Tibial nerve (tissue), 4 donors: ENCODE measurements around the gene RNF212B. TPM values are rescaled to one million over a fixed set of nuclear protein-coding genes. Genes with fewer than 3 reads are reported as not detected.
"Not testable (repeated sequence)": the region's sequence is repeated elsewhere in the genome, so short reads cannot be mapped to it uniquely, and the experiment has no call there.

Experiments used
- DNase-seq, 2 donors: peaks; one replicate each; pipeline ENCODE4 v3.0.0-alpha.2; 2019; ENCODE audit warnings: low spot score in 2 of 2
- H3K27ac ChIP-seq, 4 donors: fragments of 200-600 bp; sonication (generic) in 3 of 4; one replicate each; pipeline ENCODE4 v1.5.1; 2017 to 2019; ENCODE audit warnings: mild to moderate bottlenecking in 1 of 4
- H3K27me3 ChIP-seq, 2 donors: fragments of 200-600 bp; sonication (generic) in 1 of 2; one replicate each; pipeline versions ENCODE4 v1.5.1 to v1.6.0; 2017 to 2019
- H3K36me3 ChIP-seq, 3 donors: fragments of 200-600 bp; sonication (generic); one replicate each; pipeline ENCODE4 v1.5.1; 2018 to 2019
- H3K4me1 ChIP-seq, 4 donors: fragments of 200-600 bp; sonication (generic) in 3 of 4; one replicate each; pipeline ENCODE4 v1.5.1; 2017 to 2019
- H3K4me3 ChIP-seq, 4 donors: fragments of 200-600 bp; sonication (generic) in 3 of 4; one replicate each; pipeline ENCODE4 v1.5.1; 2017 to 2019; ENCODE audit warnings: mild to moderate bottlenecking in 1 of 4, moderate library complexity in 1 of 4
- H3K9me3 ChIP-seq, 4 donors: fragments of 200-600 bp; sonication (generic) in 3 of 4; one replicate each; pipeline ENCODE4 v1.5.1; 2017 to 2019
- EP300 ChIP-seq, 2 donors: sonication (generic); formaldehyde crosslinking; IDR thresholded peaks; one replicate each; pipeline ENCODE4 v1.6.1; 2017; ENCODE audit warnings: antibody characterized with exemption in 2 of 2, mild to moderate bottlenecking in 1 of 2
- POLR2A ChIP-seq, 2 donors: fragments of 450-650 bp; IDR thresholded peaks; one replicate each; pipeline ENCODE4 v1.6.1; 2017; ENCODE audit warnings: antibody characterized with exemption in 2 of 2, mild to moderate bottlenecking in 2 of 2, moderate library complexity in 2 of 2
- WGBS, 2 donors: methylation state at CpG; one replicate each; pipeline ENCODE4 v1.1.5; 2018; 5-methylcytosine and 5-hydroxymethylcytosine counted together
- total RNA-seq, 4 donors: library from RNA; depleted of rRNA; stranded (reverse); fragments of >200 nt; gene quantifications; one replicate each; pipeline ENCODE4 v1.1.0, GENCODE V29; 2016
- TF ChIP-seq, protein P1 (sequence below), 5 experiments: fragments of 200-600 bp in 3 of 5; fragments of 450-650 bp in 2 of 5; sonication (generic) in 3 of 5; IDR thresholded peaks; one replicate each; pipeline ENCODE4 v1.5.1; 2016 to 2019; ENCODE audit warnings: antibody characterized with exemption in 5 of 5, mild to moderate bottlenecking in 3 of 5, moderate library complexity in 2 of 5

Gene RNF212B
- total RNA-seq, 4 donors from 2014 or later = not detected

DNA sequence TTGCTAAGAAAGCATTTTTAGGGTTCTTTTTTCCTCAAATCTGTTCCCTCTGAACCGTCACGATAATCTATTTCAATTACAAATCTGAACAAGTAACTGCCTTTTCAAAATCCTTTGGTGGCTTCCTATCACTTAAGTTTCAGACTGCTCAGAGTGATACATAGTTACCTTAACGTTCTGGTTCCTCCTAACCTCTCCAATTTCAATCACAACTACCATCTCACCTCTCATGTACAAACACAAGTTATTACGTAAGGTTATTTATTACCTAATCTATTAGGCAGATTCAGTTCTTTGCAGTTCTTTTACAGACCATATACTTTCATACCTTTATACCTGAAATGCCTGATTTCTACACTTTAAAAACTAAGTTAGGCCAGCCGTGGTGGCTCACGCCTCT is 12.1 kb downstream of the RNF212B start:
- no peaks in the 10 kb centered on the region for H3K4me1 ChIP-seq
- H3K9me3 ChIP-seq = no peaks in the 10 kb centered on the region
- TF ChIP-seq POLR2A (IDR thresholded peaks at IDR 0.05) (no peak), EP300 (IDR thresholded peaks at IDR 0.05) (no peak)
- TF ChIP-seq, protein P1, sequence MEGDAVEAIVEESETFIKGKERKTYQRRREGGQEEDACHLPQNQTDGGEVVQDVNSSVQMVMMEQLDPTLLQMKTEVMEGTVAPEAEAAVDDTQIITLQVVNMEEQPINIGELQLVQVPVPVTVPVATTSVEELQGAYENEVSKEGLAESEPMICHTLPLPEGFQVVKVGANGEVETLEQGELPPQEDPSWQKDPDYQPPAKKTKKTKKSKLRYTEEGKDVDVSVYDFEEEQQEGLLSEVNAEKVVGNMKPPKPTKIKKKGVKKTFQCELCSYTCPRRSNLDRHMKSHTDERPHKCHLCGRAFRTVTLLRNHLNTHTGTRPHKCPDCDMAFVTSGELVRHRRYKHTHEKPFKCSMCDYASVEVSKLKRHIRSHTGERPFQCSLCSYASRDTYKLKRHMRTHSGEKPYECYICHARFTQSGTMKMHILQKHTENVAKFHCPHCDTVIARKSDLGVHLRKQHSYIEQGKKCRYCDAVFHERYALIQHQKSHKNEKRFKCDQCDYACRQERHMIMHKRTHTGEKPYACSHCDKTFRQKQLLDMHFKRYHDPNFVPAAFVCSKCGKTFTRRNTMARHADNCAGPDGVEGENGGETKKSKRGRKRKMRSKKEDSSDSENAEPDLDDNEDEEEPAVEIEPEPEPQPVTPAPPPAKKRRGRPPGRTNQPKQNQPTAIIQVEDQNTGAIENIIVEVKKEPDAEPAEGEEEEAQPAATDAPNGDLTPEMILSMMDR (IDR thresholded peaks at IDR 0.05) = no peak
- H3K4me3 ChIP-seq = no peak overlapping the region
- DNase-seq = no peak
- H3K27me3 ChIP-seq = no peaks in the 10 kb centered on the region
- WGBS, 2 donors = 82 to 83% methylated on average over 6 of the region's 6 CpGs
- H3K36me3 ChIP-seq = no peaks in the 10 kb centered on the region
- H3K27ac ChIP-seq = no peak overlapping the region

DNA sequence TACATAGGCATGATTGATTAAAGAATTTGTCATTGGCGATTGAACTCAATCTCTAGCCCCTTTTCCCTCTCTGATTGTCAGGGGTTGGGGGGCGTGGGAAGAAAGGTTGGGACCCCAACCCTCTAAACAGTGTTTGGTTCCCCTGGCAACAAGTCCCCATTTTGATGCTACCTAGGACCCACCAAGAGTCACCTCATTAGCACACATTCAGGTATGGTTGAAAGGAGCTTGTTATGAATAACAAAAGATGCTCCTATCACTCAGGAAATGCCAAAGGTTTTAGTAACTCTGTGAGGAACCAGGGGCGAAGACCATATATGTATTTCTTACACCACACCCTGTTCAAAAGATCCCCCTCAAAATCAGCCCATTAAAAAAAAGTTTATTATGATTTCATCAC is 14.3 kb downstream of the RNF212B start:
- Histone ChIP-seq H3K4me3 (no peak overlapping the region), H3K36me3 (no peaks in the 10 kb centered on the region), H3K27me3 (no peaks in the 10 kb centered on the region), H3K9me3 (no peaks in the 10 kb centered on the region), H3K4me1 (no peaks in the 10 kb centered on the region), H3K27ac (no peak overlapping the region)
- WGBS, 2 donors = 52 to 57% methylated on average over 3 of the region's 3 CpGs
- no peak for TF ChIP-seq EP300 (IDR thresholded peaks at IDR 0.05)
- TF ChIP-seq, protein P1 (IDR thresholded peaks at IDR 0.05) = no peak
- TF ChIP-seq POLR2A (IDR thresholded peaks at IDR 0.05) = no peak
- no peak for DNase-seq

DNA sequence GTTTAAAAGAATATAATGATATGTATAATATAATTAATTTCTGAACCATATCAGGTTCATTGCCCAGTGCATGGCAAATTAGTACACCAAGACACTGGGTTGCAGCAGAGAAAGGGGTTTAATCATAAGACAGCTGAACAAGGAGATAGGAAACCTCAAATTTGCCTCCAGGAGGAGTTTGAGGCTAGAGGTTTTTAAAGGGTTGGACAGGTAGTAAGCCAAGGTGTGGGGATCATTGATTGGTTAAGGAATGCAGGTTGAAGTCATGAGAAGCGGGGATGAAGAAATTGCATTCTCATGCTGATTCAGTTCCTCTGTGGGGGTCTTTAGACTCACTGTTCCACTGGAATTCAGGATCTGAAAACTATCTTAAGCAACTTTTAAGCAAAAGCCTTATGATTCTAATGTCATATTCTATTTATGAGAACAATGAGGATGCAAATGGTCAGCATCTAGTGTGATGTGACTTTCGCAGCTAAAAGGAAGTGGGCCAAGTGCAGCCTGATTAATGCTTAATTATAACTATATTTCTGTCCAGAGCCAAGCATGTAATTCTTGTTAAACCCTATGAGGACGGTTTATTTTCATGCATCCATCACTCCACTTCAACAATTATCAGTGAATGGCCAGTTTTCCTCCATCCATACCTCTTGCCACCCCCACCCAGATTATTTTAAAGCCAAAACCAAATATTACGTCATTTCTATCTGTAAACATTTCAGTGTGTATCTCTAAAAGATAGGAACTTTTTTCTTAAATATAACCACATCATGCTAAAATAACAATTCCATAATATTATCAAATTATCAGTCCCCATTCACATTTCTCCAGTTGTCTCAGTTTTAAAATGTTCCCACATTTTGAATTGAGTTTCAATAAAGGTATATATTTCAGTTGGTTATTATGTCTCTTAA is 14.9 kb downstream of the RNF212B start:
- WGBS, 2 donors = 61 to 66% methylated on average over 4 of the region's 4 CpGs
- Histone ChIP-seq H3K27me3 (no peaks in the 10 kb centered on the region), H3K9me3 (no peaks in the 10 kb centered on the region)

DNA sequence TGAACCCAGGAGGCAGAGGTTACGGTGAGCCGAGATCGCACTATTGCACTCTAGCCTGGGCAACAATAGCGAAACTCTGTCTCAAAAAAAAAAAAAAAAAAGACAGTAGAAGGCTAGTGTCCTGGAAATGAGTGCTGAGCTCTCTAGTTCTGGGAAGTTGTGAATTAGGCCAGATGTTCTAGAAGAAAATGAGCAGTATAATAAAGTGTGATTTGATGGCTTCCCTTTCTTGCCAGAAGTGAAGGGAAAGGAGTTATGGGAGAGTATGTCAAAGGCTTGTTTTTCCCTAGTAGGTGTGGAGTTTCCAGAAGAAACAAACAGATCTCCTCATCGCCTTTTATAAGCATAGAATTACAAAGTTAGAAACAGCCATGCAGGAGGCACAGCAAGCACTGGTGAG is 20.5 kb downstream of the RNF212B start:
- no peak overlapping the region for H3K27ac ChIP-seq
- TF ChIP-seq EP300 (IDR thresholded peaks at IDR 0.05) (no peak), POLR2A (IDR thresholded peaks at IDR 0.05) (no peak)
- TF ChIP-seq, protein P1 (IDR thresholded peaks at IDR 0.05) = no peak
- no peaks in the 10 kb centered on the region for H3K4me1 ChIP-seq
- DNase-seq = no peak
- H3K4me3 ChIP-seq = no peak overlapping the region
- WGBS, 2 donors = 86 to 87% methylated on average over 5 of the region's 5 CpGs
- no peaks in the 10 kb centered on the region for H3K36me3 ChIP-seq
- no peaks in the 10 kb centered on the region for H3K9me3 ChIP-seq
- H3K27me3 ChIP-seq = no peaks in the 10 kb centered on the region

More for the DNA sequence above, 14.9 kb downstream of the RNF212B start:
- no peak overlapping the region for H3K4me3 ChIP-seq
- H3K4me1 ChIP-seq = no peaks in the 10 kb centered on the region
- no peak for TF ChIP-seq EP300 (IDR thresholded peaks at IDR 0.05)
- TF ChIP-seq POLR2A (IDR thresholded peaks at IDR 0.05) = no peak
- TF ChIP-seq, protein P1 (IDR thresholded peaks at IDR 0.05) = no peak
- H3K27ac ChIP-seq = no peak overlapping the region
- H3K36me3 ChIP-seq = no peaks in the 10 kb centered on the region
- DNase-seq = no peak

DNA sequence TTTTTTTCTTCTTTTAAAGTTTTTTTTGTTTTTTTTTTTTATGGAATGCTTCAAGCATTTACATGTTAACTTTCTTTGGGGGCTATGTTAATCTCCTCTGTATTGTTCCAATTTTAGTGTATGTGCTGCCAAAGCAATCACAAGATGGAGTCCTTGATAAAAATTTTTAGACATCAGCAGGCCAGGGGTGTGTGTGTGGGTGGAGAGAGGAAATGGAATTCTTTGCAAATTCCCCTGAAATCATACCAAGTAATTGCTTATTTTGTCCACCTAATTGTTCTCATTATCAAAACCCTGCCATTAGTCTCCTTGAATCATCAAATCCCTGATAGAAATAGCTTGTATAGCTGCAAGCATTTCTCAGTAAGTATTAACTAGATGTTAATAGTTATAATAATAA is 21.7 kb downstream of the RNF212B start:
- Histone ChIP-seq H3K36me3 (no peaks in the 10 kb centered on the region), H3K27ac (no peak overlapping the region), H3K9me3 (no peaks in the 10 kb centered on the region), H3K27me3 (no peaks in the 10 kb centered on the region), H3K4me3 (no peak overlapping the region), H3K4me1 (no peaks in the 10 kb centered on the region)
- TF ChIP-seq, protein P1 (IDR thresholded peaks at IDR 0.05) = no peak
- TF ChIP-seq POLR2A (IDR thresholded peaks at IDR 0.05) = no peak
- no peak for TF ChIP-seq EP300 (IDR thresholded peaks at IDR 0.05)
- no peak for DNase-seq

DNA sequence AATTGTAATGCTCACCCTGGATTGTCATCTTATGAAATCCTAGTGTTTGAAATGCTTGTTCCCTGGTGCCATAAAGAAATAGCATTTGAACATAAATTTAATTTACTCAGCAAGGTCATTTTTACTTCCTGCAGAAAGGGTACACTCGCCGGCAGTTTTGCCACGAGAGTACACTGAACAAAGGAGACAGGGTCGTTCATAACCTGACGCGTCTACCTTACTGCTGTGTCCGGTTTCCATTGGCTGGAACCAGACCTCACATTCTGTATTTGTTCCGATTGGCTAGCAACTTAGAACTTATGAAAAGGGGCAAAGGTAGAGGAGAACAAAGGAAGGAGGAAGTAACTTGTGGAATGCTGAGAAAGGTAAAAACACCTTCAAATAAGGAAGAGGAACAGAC is 23.1 kb downstream of the RNF212B start:
- H3K27me3 ChIP-seq = not testable (repeated sequence)

More for the DNA sequence above, 23.1 kb downstream of the RNF212B start:
- H3K36me3 ChIP-seq, H3K4me1 ChIP-seq, H3K4me3 ChIP-seq, H3K27ac ChIP-seq, DNase-seq, H3K9me3 ChIP-seq: not testable (repeated sequence)
- 82% methylated on average over 8 of the region's 8 CpGs for WGBS, 2 donors
